GM12892 (cell line): ENCODE results near the gene CTSF.

Source experiments
- DNase-seq: peaks from one replicate; pipeline ENCODE4 v3.0.0; 2011; ENCODE audit not compliant: insufficient read length
- FAIRE-seq: peaks from 2 replicates; lab custom pipeline; 2011; peaks lifted over from hg19 to GRCh38; lab: Jason Lieb, UNC
- POLR2A ChIP-seq: IDR thresholded peaks from 2 replicates; pipeline ENCODE4 v1.6.1; 2011; ENCODE audit warnings: low read depth, low read length, control low read depth
- POLR2AphosphoS5 ChIP-seq: IDR thresholded peaks from 2 replicates; pipeline ENCODE4 v1.6.1; 2011; ENCODE audit warnings: low read depth, low read length, control low read depth
- TAF1 ChIP-seq: IDR thresholded peaks from 2 replicates; pipeline ENCODE4 v1.6.1; 2011; ENCODE audit warnings: low read depth, mild to moderate bottlenecking, control low read depth, low read length, borderline replicate concordance

Gene CTSF

GRCh38 chr11:66561975-66562248 lies 6.5 kb downstream of the CTSF start:
- DNase-seq = no peak
- TF ChIP-seq TAF1 (no peak), POLR2AphosphoS5 (no peak), POLR2A (no peak)
- no peak for FAIRE-seq

- TF ChIP-seq POLR2A (no peak), TAF1 (no peak), POLR2AphosphoS5 (no peak)
- DNase-seq (no peak), FAIRE-seq (no peak)
These were observed 7.0 kb downstream of the CTSF start for GRCh38 chr11:66561178-66561974.

GRCh38 chr11:66559866-66560676 lies 8.3 kb downstream of the CTSF start:
- TF ChIP-seq POLR2AphosphoS5 (no peak), TAF1 (no peak), POLR2A (no peak)
- DNase-seq = no peak
- FAIRE-seq = no peak

- TF ChIP-seq TAF1 = no peak
- no peak for TF ChIP-seq POLR2A
- no peak for TF ChIP-seq POLR2AphosphoS5
- DNase-seq = no peak
- FAIRE-seq = no peak
These were observed 9.1 kb downstream of the CTSF start for GRCh38 chr11:66559142-66559865.

- TF ChIP-seq TAF1 = no peak
- TF ChIP-seq POLR2A = no peak
- TF ChIP-seq POLR2AphosphoS5 = no peak
- no peak for DNase-seq
- no peak for FAIRE-seq
These were observed 10.6 kb downstream of the CTSF start for GRCh38 chr11:66557733-66558326.

- FAIRE-seq (no peak), DNase-seq (no peak)
- no peak for TF ChIP-seq POLR2AphosphoS5
- no peak for TF ChIP-seq POLR2A
- no peak for TF ChIP-seq TAF1
These were observed 12.3 kb downstream of the CTSF start for GRCh38 chr11:66556086-66556485.

GRCh38 chr11:66555416-66555815 lies 13.0 kb downstream of the CTSF start:
- TF ChIP-seq POLR2AphosphoS5 (no peak), TAF1 (no peak), POLR2A (no peak)
- DNase-seq (no peak), FAIRE-seq (no peak)

- FAIRE-seq (no peak), DNase-seq (no peak)
- TF ChIP-seq POLR2A (no peak), POLR2AphosphoS5 (no peak), TAF1 (no peak)
These were observed 13.8 kb downstream of the CTSF start for GRCh38 chr11:66554602-66555001.

- TF ChIP-seq TAF1 (no peak), POLR2AphosphoS5 (no peak), POLR2A (no peak)
- no peak for DNase-seq
- no peak for FAIRE-seq
These were observed 17.5 kb downstream of the CTSF start for GRCh38 chr11:66550887-66551286.

GRCh38 chr11:66549696-66550095 lies 18.7 kb downstream of the CTSF start:
- DNase-seq = no peak
- FAIRE-seq = no peak
- no peak for TF ChIP-seq TAF1
- no peak for TF ChIP-seq POLR2A
- TF ChIP-seq POLR2AphosphoS5 = no peak

- FAIRE-seq = no peak
- DNase-seq = no peak
- no peak for TF ChIP-seq POLR2AphosphoS5
- TF ChIP-seq TAF1 = no peak
- TF ChIP-seq POLR2A = no peak
These were observed 19.4 kb downstream of the CTSF start for GRCh38 chr11:66548774-66549630.

- FAIRE-seq (no peak), DNase-seq (no peak)
These were observed 20.4 kb downstream of the CTSF start for GRCh38 chr11:66548041-66548440.

More at GRCh38 chr11:66548041-66548440, 20.4 kb downstream of the CTSF start:
- no peak for TF ChIP-seq POLR2A
- TF ChIP-seq TAF1 = no peak
- TF ChIP-seq POLR2AphosphoS5 = no peak
